Mesothelial cell of epicardium (in vitro differentiated cells): ENCODE data around the gene VWA5A. TPM values are rescaled to one million over a fixed set of nuclear protein-coding genes. Genes with fewer than 3 reads are reported as not detected.
A peak's percentile ranks its signal among the peaks of the same experiment; 100 is the strongest.

Experiments used
- DNase-seq, 2 experiments: peaks; one replicate each; pipeline ENCODE4 v3.0.0; 2021; ENCODE audit warnings: low spot score in 2 of 2; ENCODE audit not compliant: unreplicated experiment in 2 of 2
- H3K27ac Mint-ChIP-seq: 2 replicates; pipeline ENCODE4 v1.8.0; 2021; ENCODE audit warnings: mixed read lengths
- H3K27me3 Mint-ChIP-seq: 2 replicates; pipeline ENCODE4 v1.8.0; 2021; ENCODE audit warnings: low read depth, mixed read lengths
- H3K36me3 Mint-ChIP-seq: 2 replicates; pipeline ENCODE4 v1.8.0; 2021; ENCODE audit warnings: mixed read lengths
- H3K4me1 Mint-ChIP-seq: 2 replicates; pipeline ENCODE4 v1.8.0; 2021; ENCODE audit warnings: mixed read lengths
- H3K4me3 Mint-ChIP-seq: 2 replicates; pipeline ENCODE4 v1.8.0; 2021; ENCODE audit warnings: mild to moderate bottlenecking, moderate library complexity, mixed read lengths
- H3K9me3 Mint-ChIP-seq: 2 replicates; pipeline ENCODE4 v1.8.0; 2021; ENCODE audit warnings: mixed read lengths
- CTCF ChIP-seq: fragments of 200-600 bp; sonication (generic); IDR thresholded peaks from one replicate; pipeline ENCODE4 v1.5.0; 2021; ENCODE audit warnings: antibody characterized with exemption; ENCODE audit not compliant: unreplicated experiment
- total RNA-seq: library from RNA; stranded (reverse); gene quantifications from 3 replicates; pipeline ENCODE4 v1.2.1, GENCODE V29; 2021

The VWA5A gene
- total RNA-seq, 1 donor from 2014 or later, result 14.2 TPM

- Mint-ChIP-seq H3K9me3 (no peaks in the 10 kb centered on the region), H3K36me3 (no peaks in the 10 kb centered on the region), H3K4me1 (peaks cover 3% of the 10 kb centered on the region), H3K4me3 (no peak overlapping the region), H3K27me3 (peaks cover 8% of the 10 kb centered on the region), H3K27ac (no peak overlapping the region)
- no peak for DNase-seq
- no peak for TF ChIP-seq CTCF
These were observed 5.0 kb upstream of the VWA5A start for GRCh38 chr11:124110201-124110600.

- Mint-ChIP-seq H3K4me1 (peaks cover 13% of the 10 kb centered on the region), H3K27me3 (no peaks in the 10 kb centered on the region), H3K27ac (no peak overlapping the region), H3K4me3 (no peak overlapping the region), H3K36me3 (peaks cover 16% of the 10 kb centered on the region), H3K9me3 (no peaks in the 10 kb centered on the region)
- no peak for DNase-seq
- TF ChIP-seq CTCF, result no peak
These were observed 1.4 kb upstream of the VWA5A start for GRCh38 chr11:124113890-124114289.

- H3K27me3 Mint-ChIP-seq, result no peaks in the 10 kb centered on the region
- peak overlapping the region; percentile 97 for H3K4me3 Mint-ChIP-seq
- no peak for DNase-seq
- H3K36me3 Mint-ChIP-seq, result peaks cover 26% of the 10 kb centered on the region
- TF ChIP-seq CTCF, result no peak
- peaks cover 13% of the 10 kb centered on the region for H3K4me1 Mint-ChIP-seq
- no peaks in the 10 kb centered on the region for H3K9me3 Mint-ChIP-seq
- H3K27ac Mint-ChIP-seq, result peak overlapping the region; percentile 96
These were observed 749 bp downstream of the VWA5A start for GRCh38 chr11:124115782-124116616.

GRCh38 chr11:124119103-124119502, 3.9 kb downstream of the VWA5A start:
- H3K36me3 Mint-ChIP-seq, result peaks cover 37% of the 10 kb centered on the region
- peaks cover 13% of the 10 kb centered on the region for H3K4me1 Mint-ChIP-seq
- no peak for DNase-seq

GRCh38 chr11:124120891-124121290, 5.6 kb downstream of the VWA5A start:
- H3K9me3 Mint-ChIP-seq, result no peaks in the 10 kb centered on the region
- H3K4me3 Mint-ChIP-seq, result no peak overlapping the region
- TF ChIP-seq CTCF, result no peak
- no peak overlapping the region for H3K27ac Mint-ChIP-seq
- no peak for DNase-seq
- H3K27me3 Mint-ChIP-seq, result no peaks in the 10 kb centered on the region
- peaks cover 52% of the 10 kb centered on the region for H3K36me3 Mint-ChIP-seq
- H3K4me1 Mint-ChIP-seq, result peaks cover 7% of the 10 kb centered on the region

More at GRCh38 chr11:124119103-124119502, 3.9 kb downstream of the VWA5A start:
- Mint-ChIP-seq H3K9me3 (no peaks in the 10 kb centered on the region), H3K27ac (no peak overlapping the region), H3K4me3 (no peak overlapping the region), H3K27me3 (no peaks in the 10 kb centered on the region)
- no peak for TF ChIP-seq CTCF
